KOPT-K1 (cell line): ENCODE data around the gene IER3IP1.
"Not testable (repeated sequence)": the region's sequence is repeated elsewhere in the genome, so short reads cannot be mapped to it uniquely, and the experiment has no call there.

ENCODE experiments used
- H3K27ac ChIP-seq: fragments of 200-600 bp; sonication (generic); 2 replicates; pipeline ENCODE4 v1.5.1; 2016; ENCODE audit warnings: antibody characterized with exemption, mild to moderate bottlenecking, low read depth, low read length; ENCODE audit not compliant: poor library complexity, severe bottlenecking
- H3K36me3 ChIP-seq: fragments of 200-600 bp; sonication (generic); 2 replicates; pipeline ENCODE4 v1.5.1; 2017; ENCODE audit warnings: antibody characterized with exemption, mild to moderate bottlenecking, low read length, moderate library complexity; ENCODE audit not compliant: insufficient read depth
- H3K9me3 ChIP-seq: fragments of 200-600 bp; sonication (generic); 2 replicates; pipeline ENCODE4 v1.5.1; 2017; ENCODE audit warnings: antibody characterized with exemption, low read length, mild to moderate bottlenecking; ENCODE audit not compliant: insufficient read depth, poor library complexity, severe bottlenecking

IER3IP1 gene

GRCh38 chr18:47174545-47175116 lies 1.5 kb downstream of the IER3IP1 start:
- Histone ChIP-seq H3K27ac (peak overlapping the region; percentile 64), H3K36me3 (peaks cover 18% of the 10 kb centered on the region; the same call in 1 of the 2 replicates), H3K9me3 (no peaks in the 10 kb centered on the region)

GRCh38 chr18:47172476-47172875 lies 3.7 kb downstream of the IER3IP1 start:
- no peaks in the 10 kb centered on the region for H3K9me3 ChIP-seq
- H3K27ac ChIP-seq, result no peak overlapping the region
- peaks cover 18% of the 10 kb centered on the region; the same call in 1 of the 2 replicates for H3K36me3 ChIP-seq

GRCh38 chr18:47168913-47169312 lies 7.3 kb downstream of the IER3IP1 start:
- peaks cover 21% of the 10 kb centered on the region for H3K36me3 ChIP-seq
- H3K9me3 ChIP-seq, result no peaks in the 10 kb centered on the region
- no peak overlapping the region for H3K27ac ChIP-seq

GRCh38 chr18:47168509-47168908 lies 7.7 kb downstream of the IER3IP1 start:
- Histone ChIP-seq H3K27ac (no peak overlapping the region), H3K9me3 (no peaks in the 10 kb centered on the region), H3K36me3 (peaks cover 17% of the 10 kb centered on the region)

- Histone ChIP-seq H3K9me3 (no peaks in the 10 kb centered on the region), H3K36me3 (peaks cover 4% of the 10 kb centered on the region; the same call in 1 of the 2 replicates), H3K27ac (no peak overlapping the region)
Observed at GRCh38 chr18:47166294-47166693, 9.9 kb downstream of the IER3IP1 start.

- peaks cover 4% of the 10 kb centered on the region; the same call in 1 of the 2 replicates for H3K36me3 ChIP-seq
- H3K9me3 ChIP-seq, result no peaks in the 10 kb centered on the region
- H3K27ac ChIP-seq, result no peak overlapping the region
Observed at GRCh38 chr18:47163241-47163640, 12.9 kb downstream of the IER3IP1 start.

- Histone ChIP-seq H3K27ac (no peak overlapping the region), H3K36me3 (peaks cover 25% of the 10 kb centered on the region), H3K9me3 (no peaks in the 10 kb centered on the region)
Observed at GRCh38 chr18:47160256-47160655, 15.9 kb downstream of the IER3IP1 start.

GRCh38 chr18:47158404-47158803 lies 17.8 kb downstream of the IER3IP1 start:
- peaks cover 39% of the 10 kb centered on the region for H3K36me3 ChIP-seq
- H3K27ac ChIP-seq, H3K9me3 ChIP-seq: not testable (repeated sequence)

- peak overlapping the region; percentile 81 for H3K27ac ChIP-seq
- H3K36me3 ChIP-seq, result peaks cover 31% of the 10 kb centered on the region
- H3K9me3 ChIP-seq, result no peaks in the 10 kb centered on the region
Observed at GRCh38 chr18:47151439-47151838, 24.7 kb downstream of the IER3IP1 start.

GRCh38 chr18:47150824-47151366 lies 25.3 kb downstream of the IER3IP1 start:
- Histone ChIP-seq H3K36me3 (peaks cover 25% of the 10 kb centered on the region), H3K27ac (peak overlapping the region; percentile 81), H3K9me3 (no peaks in the 10 kb centered on the region)

- Histone ChIP-seq H3K36me3 (peaks cover 19% of the 10 kb centered on the region), H3K9me3 (no peaks in the 10 kb centered on the region), H3K27ac (peak within 1 kb of the TSS; percentile 81)
Observed at GRCh38 chr18:47150029-47150823, 25.9 kb downstream of the IER3IP1 start, which contains the start of gene HDHD2. TSS of gene HDHD2 (minus strand) at chr18:47150500. CDS start at chr18:47136439, 14,061 bp downstream.

- no peaks in the 10 kb centered on the region for H3K9me3 ChIP-seq
- peaks cover 12% of the 10 kb centered on the region for H3K36me3 ChIP-seq
- peak overlapping the region; percentile 81 for H3K27ac ChIP-seq
Observed at GRCh38 chr18:47149457-47150028, 26.6 kb downstream of the IER3IP1 start.

GRCh38 chr18:47146206-47146605 lies 30.0 kb downstream of the IER3IP1 start:
- Histone ChIP-seq H3K9me3 (no peaks in the 10 kb centered on the region), H3K36me3 (peaks cover 4% of the 10 kb centered on the region; the same call in 1 of the 2 replicates), H3K27ac (no peak overlapping the region)

- no peak overlapping the region for H3K27ac ChIP-seq
- no peaks in the 10 kb centered on the region for H3K9me3 ChIP-seq
- peaks cover 4% of the 10 kb centered on the region; the same call in 1 of the 2 replicates for H3K36me3 ChIP-seq
Observed at GRCh38 chr18:47143899-47144485, 32.2 kb downstream of the IER3IP1 start.

- H3K36me3 ChIP-seq, result peaks cover 4% of the 10 kb centered on the region; the same call in 1 of the 2 replicates
- H3K9me3 ChIP-seq, result no peaks in the 10 kb centered on the region
- no peak overlapping the region for H3K27ac ChIP-seq
Observed at GRCh38 chr18:47143153-47143552, 33.0 kb downstream of the IER3IP1 start.
